Measurements from ENCODE around the gene A1CF. TPM values are rescaled to one million over a fixed set of nuclear protein-coding genes. Genes with fewer than 3 reads are reported as not detected.

Gene A1CF
- total RNA-seq, 1 experiment from 2014 or later = 0.03 TPM

- no peak for ATAC-seq
- no TSS peak for BruUV-seq (replicated peaks)
- intact Hi-C loops (cut with micrococcal nuclease; ENCODE audit: unreplicated experiment) = no loop called here
- Histone ChIP-seq H3K36me3 (ENCODE audit: control insufficient read depth, insufficient read depth, low read length) (no peaks in the 10 kb centered on the region), H3K9me3 (ENCODE audit: control insufficient read depth, insufficient read depth, low read depth, low read length) (no peaks in the 10 kb centered on the region), H3K27ac (ENCODE audit: low read length) (no peak overlapping the region), H3K4me3 (ENCODE audit: low read depth in 2 of 2, low read length in 2 of 2) (no peak overlapping the region), H3K4me1 (ENCODE audit: control insufficient read depth, insufficient read depth, low read length) (no peaks in the 10 kb centered on the region), H3K27me3 (ENCODE audit: control insufficient read depth, insufficient read depth, low read length) (peaks cover 6% of the 10 kb centered on the region)
- DNase-seq (ENCODE audit: low read depth, low spot score) = no peak
- POLR2A ChIA-PET = no interaction called here
- CTCF ChIA-PET = no interaction called here
- in situ Hi-C loops (cut with HindIII; ENCODE audit: low pct_unique_long_range_greater_than_20kb, low sequenced_read_pairs) = no loop called here
- TF ChIP-seq TCF7L2 (IDR thresholded peaks at IDR 0.05; ENCODE audit: low read depth, low read length) = no peak
- TF ChIP-seq REST (IDR thresholded peaks at IDR 0.05; ENCODE audit: insufficient read depth in 1 of 2, low read depth in 2 of 2, low read length in 1 of 2) = no peak
- no peak for TF ChIP-seq SIN3A (IDR thresholded peaks at IDR 0.05; ENCODE audit: borderline replicate concordance, insufficient read depth, low read depth, low read length)
- TF ChIP-seq CTCF (IDR thresholded peaks at IDR 0.05) = no peak
- no peak for TF ChIP-seq POLR2AphosphoS5 (IDR thresholded peaks at IDR 0.05; ENCODE audit: low read depth, low read length)
These were observed 22.7 kb downstream of the A1CF start for GRCh38 chr10:50862719-50863118.

- in situ Hi-C loops (cut with HindIII; ENCODE audit: low pct_unique_long_range_greater_than_20kb, low sequenced_read_pairs) (no loop called here), intact Hi-C loops (cut with micrococcal nuclease; ENCODE audit: unreplicated experiment) (no loop called here)
- no TSS peak for BruUV-seq (replicated peaks)
- DNase-seq (ENCODE audit: low read depth, low spot score) (no peak), ATAC-seq (no peak)
- TF ChIP-seq POLR2AphosphoS5 (IDR thresholded peaks at IDR 0.05; ENCODE audit: low read depth, low read length) (no peak), SIN3A (IDR thresholded peaks at IDR 0.05; ENCODE audit: borderline replicate concordance, insufficient read depth, low read depth, low read length) (no peak), TCF7L2 (IDR thresholded peaks at IDR 0.05; ENCODE audit: low read depth, low read length) (no peak), REST (IDR thresholded peaks at IDR 0.05; ENCODE audit: insufficient read depth in 1 of 2, low read depth in 2 of 2, low read length in 1 of 2) (no peak), CTCF (IDR thresholded peaks at IDR 0.05) (no peak)
- Histone ChIP-seq H3K27ac (ENCODE audit: low read length) (no peak overlapping the region), H3K27me3 (ENCODE audit: control insufficient read depth, insufficient read depth, low read length) (peaks cover 6% of the 10 kb centered on the region; the same call in 1 of the 2 replicates), H3K9me3 (ENCODE audit: control insufficient read depth, insufficient read depth, low read depth, low read length) (no peaks in the 10 kb centered on the region), H3K36me3 (ENCODE audit: control insufficient read depth, insufficient read depth, low read length) (no peaks in the 10 kb centered on the region), H3K4me1 (ENCODE audit: control insufficient read depth, insufficient read depth, low read length) (no peaks in the 10 kb centered on the region), H3K4me3 (ENCODE audit: low read depth in 2 of 2, low read length in 2 of 2) (no peak overlapping the region)
- CTCF ChIA-PET = no interaction called here
- POLR2A ChIA-PET = no interaction called here
These were observed 24.1 kb downstream of the A1CF start for GRCh38 chr10:50861370-50861769.

Measured in Panc1 (cell line).